Keratinocyte (primary cell): ENCODE data around the gene KAT2B. TPM values are rescaled to one million over a fixed set of nuclear protein-coding genes. Genes with fewer than 3 reads are reported as not detected.

Source experiments
- DNase-seq: peaks from one replicate; pipeline ENCODE4 v3.0.0-alpha.2; 2011; ENCODE audit warnings: low read depth, missing footprints, low spot score
- FAIRE-seq: peaks from 2 replicates; lab custom pipeline; 2011; peaks lifted over from hg19 to GRCh38; lab: Jason Lieb, UNC
- H2AFZ ChIP-seq: 2 replicates; pipeline ENCODE4 v1.6.0; 2012; ENCODE audit warnings: low read length, control low read depth, inconsistent platforms; ENCODE audit not compliant: control insufficient read depth
- H3K27ac ChIP-seq: 2 replicates; pipeline ENCODE4 v1.5.1; 2011; ENCODE audit warnings: low read length; ENCODE audit not compliant: control insufficient read depth, insufficient read depth
- H3K27me3 ChIP-seq: 3 replicates; pipeline ENCODE4 v1.6.0; 2011; ENCODE audit warnings: low read length; ENCODE audit not compliant: control insufficient read depth, insufficient read depth; ENCODE audit errors: extremely low read depth
- H3K36me3 ChIP-seq, 2 experiments: 2 replicates in 1 of 2; 3 replicates in 1 of 2; pipeline ENCODE4 v1.5.1; 2011; ENCODE audit warnings: low read length in 2 of 2, mild to moderate bottlenecking in 1 of 2; ENCODE audit not compliant: control insufficient read depth in 2 of 2, insufficient read depth in 2 of 2; ENCODE audit errors: extremely low read depth in 1 of 2
- H3K4me1 ChIP-seq: 3 replicates; pipeline ENCODE4 v1.5.1; 2011; ENCODE audit warnings: low read length; ENCODE audit not compliant: control insufficient read depth, insufficient read depth; ENCODE audit errors: extremely low read depth
- H3K4me2 ChIP-seq: 3 replicates; pipeline ENCODE4 v1.6.0; 2011; ENCODE audit warnings: low read depth, low read length; ENCODE audit not compliant: control insufficient read depth, insufficient read depth; ENCODE audit errors: extremely low read depth
- H3K4me3 ChIP-seq, 3 experiments: fragments of 200-600 bp in 1 of 3; sonication (generic) in 1 of 3; 2 replicates in 2 of 3; 3 replicates in 1 of 3; pipeline ENCODE4 v1.5.1; 2011 to 2016; ENCODE audit warnings: low read length in 3 of 3, mild to moderate bottlenecking in 3 of 3, control low read depth in 2 of 3, inconsistent platforms in 1 of 3, low read depth in 1 of 3, mixed read lengths in 1 of 3, mixed run types in 1 of 3, moderate library complexity in 1 of 3; ENCODE audit not compliant: control insufficient read depth in 2 of 3, insufficient read depth in 2 of 3; ENCODE audit errors: extremely low read depth in 1 of 3
- H3K79me2 ChIP-seq: 2 replicates; pipeline ENCODE4 v1.6.0; 2012; ENCODE audit warnings: low read length; ENCODE audit not compliant: control insufficient read depth, insufficient read depth
- H3K9ac ChIP-seq: 3 replicates; pipeline ENCODE4 v1.6.0; 2011; ENCODE audit warnings: low read length; ENCODE audit not compliant: control insufficient read depth, insufficient read depth; ENCODE audit errors: extremely low read depth
- H3K9me1 ChIP-seq: 3 replicates; pipeline ENCODE4 v1.6.0; 2011; ENCODE audit warnings: low read length; ENCODE audit not compliant: control insufficient read depth, insufficient read depth; ENCODE audit errors: extremely low read depth
- H3K9me3 ChIP-seq: 2 replicates; pipeline ENCODE4 v1.5.1; 2012; ENCODE audit warnings: low read depth, low read length; ENCODE audit not compliant: control insufficient read depth
- H4K20me1 ChIP-seq: 3 replicates; pipeline ENCODE4 v1.6.0; 2011; ENCODE audit warnings: low read length; ENCODE audit not compliant: control insufficient read depth, insufficient read depth; ENCODE audit errors: extremely low read depth
- CTCF ChIP-seq, 3 experiments: IDR thresholded peaks in 1 of 3; conservative IDR thresholded peaks in 1 of 3; optimal IDR thresholded peaks in 1 of 3; 2 replicates in 2 of 3; 3 replicates in 1 of 3; pipeline versions ENCODE3 to v1.5.1; 2011; ENCODE audit warnings: low read length in 3 of 3, mild to moderate bottlenecking in 3 of 3, moderate library complexity in 2 of 3, control low read depth in 1 of 3, inconsistent platforms in 1 of 3; ENCODE audit not compliant: insufficient read depth in 2 of 3; ENCODE audit errors: extremely low read depth in 1 of 3
- EZH2 ChIP-seq: IDR thresholded peaks from one replicate; pipeline ENCODE4 v1.6.1; 2012; ENCODE audit warnings: inconsistent platforms, mild to moderate bottlenecking, low read length, moderate library complexity
- dilution Hi-C: fragments of 300-500 bp; cut with MboI; formaldehyde crosslinking; loops from one replicate; pipeline ENCODE4 v1.7.0; 2020; ENCODE audit warnings: low sequenced_read_pairs; ENCODE audit not compliant: extremely low pct_ligation_motif_present
- polyA plus RNA-seq, 5 experiments: library from polyadenylated mRNA; depleted of rRNA in 3 of 5; stranded (reverse) in 3 of 5; stranded (forward) in 1 of 5; unstranded in 1 of 5; fragments of >200 nt; gene quantifications; 1 replicate in 1 of 5; 2 replicates in 3 of 5; 3 replicates in 1 of 5; pipeline versions ENCODE4 v1.2.1 to v1.2.3, GENCODE V29; 2011 to 2012; ENCODE audit warnings: missing spikeins in 2 of 5, low read depth in 1 of 5, low replicate concordance in 1 of 5

The KAT2B gene
- polyA plus RNA-seq, 1 donor (not counting 4 experiments of a cell fraction or from before 2014, with no cell fraction given) = 4.6 TPM

- no peak overlapping the region for H3K27ac ChIP-seq
- H3K4me1 ChIP-seq = no peaks in the 10 kb centered on the region
- no peaks in the 10 kb centered on the region for H3K9me3 ChIP-seq
- H3K4me3 ChIP-seq = no peak overlapping the region
- peaks cover 0 to under 1% of the 10 kb centered on the region in 2 experiments for H3K36me3 ChIP-seq
- H3K9ac ChIP-seq = no peak overlapping the region
- H3K9me1 ChIP-seq = no peaks in the 10 kb centered on the region
- no peaks in the 10 kb centered on the region for H3K79me2 ChIP-seq
- H4K20me1 ChIP-seq = no peaks in the 10 kb centered on the region
- DNase-seq (no peak), FAIRE-seq (no peak)
- TF ChIP-seq CTCF (optimal IDR thresholded peaks at IDR 0.05 in 1 of 3, IDR thresholded peaks at IDR 0.05 in 1 of 3, conservative IDR thresholded peaks at IDR 0.05 in 1 of 3; ENCODE audit: extremely low read depth in 1 of 3, insufficient read depth in 2 of 3, low read length in 3 of 3) (no peak), EZH2 (no peak)
- H3K4me2 ChIP-seq = no peak overlapping the region
- dilution Hi-C loops = no loop called here
- H2AFZ ChIP-seq = no peak overlapping the region
- H3K27me3 ChIP-seq = no peaks in the 10 kb centered on the region
Observed at GRCh38 chr3:20173844-20174410, 133.7 kb downstream of the KAT2B start.

GRCh38 chr3:20181276-20181675, 141.0 kb downstream of the KAT2B start:
- H3K9ac ChIP-seq = no peak overlapping the region
- no peak for FAIRE-seq
- H3K4me1 ChIP-seq = peaks cover 5% of the 10 kb centered on the region
- H3K27ac ChIP-seq = no peak overlapping the region
- DNase-seq = no peak
- H2AFZ ChIP-seq = no peak overlapping the region
- H3K4me3 ChIP-seq = no peak overlapping the region
- no peaks in the 10 kb centered on the region for H3K27me3 ChIP-seq
- H3K4me2 ChIP-seq = no peak overlapping the region
- no peaks in the 10 kb centered on the region for H4K20me1 ChIP-seq
- H3K36me3 ChIP-seq = peaks cover 0 to 3% of the 10 kb centered on the region in 2 experiments
- H3K9me3 ChIP-seq = no peaks in the 10 kb centered on the region
- H3K9me1 ChIP-seq = no peaks in the 10 kb centered on the region
- peaks cover 19% of the 10 kb centered on the region for H3K79me2 ChIP-seq
- dilution Hi-C loops = no loop called here
- TF ChIP-seq CTCF (optimal IDR thresholded peaks at IDR 0.05 in 1 of 3, IDR thresholded peaks at IDR 0.05 in 1 of 3, conservative IDR thresholded peaks at IDR 0.05 in 1 of 3; ENCODE audit: extremely low read depth in 1 of 3, insufficient read depth in 2 of 3, low read length in 3 of 3) = no peak
- TF ChIP-seq EZH2 = no peak
